Gastroesophageal sphincter (tissue), 4 donors: ENCODE data around the gene NUBPL. TPM values are rescaled to one million over a fixed set of nuclear protein-coding genes. Genes with fewer than 3 reads are reported as not detected.

ENCODE experiments used
- ATAC-seq: fragments of 150-250 bp; one replicate; pipeline ENCODE4 v1.9.1; 2016; ENCODE audit warnings: mild to moderate bottlenecking, moderate library complexity
- H3K27ac ChIP-seq, 4 donors: fragments of 200-600 bp; sonication (generic) in 3 of 4; 1 replicate in 3 of 4; 2 replicates in 1 of 4; pipeline ENCODE4 v1.5.1; 2016 to 2019
- H3K27me3 ChIP-seq: fragments of 200-600 bp; sonication (generic); one replicate; pipeline ENCODE4 v1.5.1; 2019
- H3K36me3 ChIP-seq, 2 donors: fragments of 200-600 bp; sonication (generic); one replicate each; pipeline ENCODE4 v1.5.1; 2019; ENCODE audit warnings: control low read depth in 1 of 2
- H3K4me1 ChIP-seq, 3 donors: fragments of 200-600 bp; sonication (generic); 1 replicate in 2 of 3; 2 replicates in 1 of 3; pipeline ENCODE4 v1.5.1; 2016 to 2019; ENCODE audit warnings: control low read depth in 2 of 3
- H3K4me3 ChIP-seq, 2 donors: fragments of 200-600 bp; sonication (generic); one replicate each; pipeline ENCODE4 v1.5.1; 2019; ENCODE audit warnings: mild to moderate bottlenecking in 1 of 2, moderate library complexity in 1 of 2
- H3K9me3 ChIP-seq, 3 donors: fragments of 200-600 bp; sonication (generic); one replicate each; pipeline ENCODE4 v1.5.1; 2017 to 2019; ENCODE audit warnings: control low read depth in 2 of 3
- EP300 ChIP-seq: sonication (generic); formaldehyde crosslinking; IDR thresholded peaks from one replicate; pipeline ENCODE4 v1.6.1; 2017; ENCODE audit warnings: antibody characterized with exemption, mild to moderate bottlenecking
- POLR2A ChIP-seq, 2 donors: fragments of 450-650 bp; IDR thresholded peaks; one replicate each; pipeline ENCODE4 v1.6.1; 2017; ENCODE audit warnings: antibody characterized with exemption in 2 of 2, mild to moderate bottlenecking in 2 of 2, moderate library complexity in 1 of 2
- POLR2AphosphoS5 ChIP-seq: sonication (generic); formaldehyde crosslinking; IDR thresholded peaks from one replicate; pipeline ENCODE4 v1.6.1; 2017; ENCODE audit warnings: antibody characterized with exemption
- WGBS, 2 donors: methylation state at CpG; one replicate each; pipeline ENCODE4 v1.1.5; 2018; ENCODE audit warnings: low coverage in 1 of 2; 5-methylcytosine and 5-hydroxymethylcytosine counted together
- total RNA-seq, 4 donors: library from RNA; depleted of rRNA; stranded (reverse); fragments of >200 nt; gene quantifications; one replicate each; pipeline ENCODE4 v1.1.0, GENCODE V29; 2016
- TF ChIP-seq, protein P1 (sequence below), 4 experiments: fragments of 200-600 bp in 2 of 4; fragments of 450-650 bp in 2 of 4; sonication (generic) in 1 of 4; IDR thresholded peaks; one replicate each; pipeline ENCODE4 v1.5.1; 2017 to 2019; ENCODE audit warnings: antibody characterized with exemption in 4 of 4, mild to moderate bottlenecking in 2 of 4, moderate library complexity in 2 of 4

Gene NUBPL
- total RNA-seq, 4 donors from 2014 or later: 8.1 to 24.3 (median 14.5) TPM

DNA sequence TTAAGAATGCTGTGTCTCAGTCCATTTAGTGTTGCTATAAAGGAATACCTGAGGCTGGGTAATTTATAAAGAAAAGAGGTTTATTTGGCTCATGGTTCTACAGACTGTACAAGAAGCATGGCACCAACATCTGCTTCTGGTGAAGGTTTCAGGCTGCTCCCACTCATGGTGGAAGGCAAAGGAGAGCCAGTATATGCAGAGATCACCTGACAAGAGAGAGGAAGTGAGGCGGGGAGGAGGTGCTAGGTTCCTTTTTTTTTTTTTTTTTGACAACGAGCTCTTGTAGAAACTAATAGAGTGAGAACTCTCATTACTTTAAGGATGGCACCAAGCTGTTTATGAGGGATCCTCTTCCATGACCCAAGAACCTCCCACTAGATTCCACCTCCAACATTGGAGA lies 121.6 kb downstream of the NUBPL start:
- H3K27me3 ChIP-seq: no peaks in the 10 kb centered on the region
- H3K4me1 ChIP-seq: no peaks in the 10 kb centered on the region
- no peaks in the 10 kb centered on the region for H3K9me3 ChIP-seq
- no peak for ATAC-seq
- TF ChIP-seq POLR2A (IDR thresholded peaks at IDR 0.05): no peak
- no peak for TF ChIP-seq EP300
- TF ChIP-seq, protein P1, sequence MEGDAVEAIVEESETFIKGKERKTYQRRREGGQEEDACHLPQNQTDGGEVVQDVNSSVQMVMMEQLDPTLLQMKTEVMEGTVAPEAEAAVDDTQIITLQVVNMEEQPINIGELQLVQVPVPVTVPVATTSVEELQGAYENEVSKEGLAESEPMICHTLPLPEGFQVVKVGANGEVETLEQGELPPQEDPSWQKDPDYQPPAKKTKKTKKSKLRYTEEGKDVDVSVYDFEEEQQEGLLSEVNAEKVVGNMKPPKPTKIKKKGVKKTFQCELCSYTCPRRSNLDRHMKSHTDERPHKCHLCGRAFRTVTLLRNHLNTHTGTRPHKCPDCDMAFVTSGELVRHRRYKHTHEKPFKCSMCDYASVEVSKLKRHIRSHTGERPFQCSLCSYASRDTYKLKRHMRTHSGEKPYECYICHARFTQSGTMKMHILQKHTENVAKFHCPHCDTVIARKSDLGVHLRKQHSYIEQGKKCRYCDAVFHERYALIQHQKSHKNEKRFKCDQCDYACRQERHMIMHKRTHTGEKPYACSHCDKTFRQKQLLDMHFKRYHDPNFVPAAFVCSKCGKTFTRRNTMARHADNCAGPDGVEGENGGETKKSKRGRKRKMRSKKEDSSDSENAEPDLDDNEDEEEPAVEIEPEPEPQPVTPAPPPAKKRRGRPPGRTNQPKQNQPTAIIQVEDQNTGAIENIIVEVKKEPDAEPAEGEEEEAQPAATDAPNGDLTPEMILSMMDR (IDR thresholded peaks at IDR 0.05): no peak
- TF ChIP-seq POLR2AphosphoS5: no peak
- no peak overlapping the region for H3K4me3 ChIP-seq
- WGBS, 2 donors: 92 to 100% methylated on average over 1 to 2 of the region's 2 CpGs
- peaks cover 0 to 11% of the 10 kb centered on the region in 2 donors for H3K36me3 ChIP-seq
- no peak overlapping the region for H3K27ac ChIP-seq

DNA sequence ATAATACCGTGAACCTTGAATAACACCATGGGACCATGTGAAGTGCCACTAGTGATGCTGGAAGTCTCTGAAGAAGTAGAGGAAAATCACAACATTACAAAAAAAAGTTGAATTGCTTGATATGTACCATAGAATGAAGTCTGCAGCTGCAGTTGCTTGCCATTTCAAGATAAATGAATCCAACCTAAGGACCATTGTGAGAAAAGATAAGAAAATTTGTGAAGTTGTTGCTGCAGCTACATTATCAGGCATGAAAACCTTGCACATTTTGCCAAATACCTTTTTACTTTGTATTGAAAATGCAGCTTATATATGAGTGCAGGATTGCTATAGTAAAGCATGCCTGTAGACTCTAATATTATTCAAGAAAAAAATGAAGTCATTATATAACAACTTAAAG lies 126.5 kb downstream of the NUBPL start:
- no peaks in the 10 kb centered on the region for H3K36me3 ChIP-seq
- TF ChIP-seq POLR2A (IDR thresholded peaks at IDR 0.05) (no peak), POLR2AphosphoS5 (no peak), EP300 (no peak)
- TF ChIP-seq, protein P1 (IDR thresholded peaks at IDR 0.05): no peak
- 100% methylated on average over 1 of the region's 1 CpG for WGBS, 2 donors
- no peak overlapping the region for H3K4me3 ChIP-seq
- no peaks in the 10 kb centered on the region for H3K27me3 ChIP-seq
- peaks cover 0 to 6% (median 0%) of the 10 kb centered on the region in 3 donors for H3K4me1 ChIP-seq
- H3K9me3 ChIP-seq: no peaks in the 10 kb centered on the region
- H3K27ac ChIP-seq: no peak overlapping the region
- ATAC-seq: no peak

DNA sequence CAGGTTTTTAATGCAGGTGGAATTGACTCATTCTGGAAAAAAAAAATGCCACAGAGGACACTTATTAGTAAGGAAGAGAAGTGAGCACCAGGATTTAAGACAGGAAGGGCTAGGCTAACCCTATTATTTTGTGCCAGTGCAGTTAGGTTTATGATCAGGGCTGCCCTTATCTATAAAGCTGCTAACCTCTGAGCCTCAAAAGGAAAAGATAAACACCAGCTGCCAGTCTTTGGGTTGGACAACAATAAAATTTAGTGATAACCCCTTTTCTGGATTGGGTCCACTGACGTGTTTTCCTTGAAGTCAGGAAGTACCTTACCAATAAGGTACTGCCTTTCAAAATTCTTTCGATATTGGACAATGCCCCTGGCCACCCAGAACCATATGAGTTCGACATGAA lies 128.9 kb downstream of the NUBPL start:
- Histone ChIP-seq H3K27me3 (no peaks in the 10 kb centered on the region), H3K4me3 (no peak overlapping the region), H3K4me1 (peaks cover 0 to 8% (median 0%) of the 10 kb centered on the region in 3 donors), H3K9me3 (no peaks in the 10 kb centered on the region), H3K36me3 (no peaks in the 10 kb centered on the region), H3K27ac (no peak overlapping the region)
- no peak for TF ChIP-seq POLR2AphosphoS5
- TF ChIP-seq POLR2A (IDR thresholded peaks at IDR 0.05): no peak
- TF ChIP-seq EP300: no peak
- TF ChIP-seq, protein P1 (IDR thresholded peaks at IDR 0.05): no peak
- no peak for ATAC-seq
- WGBS, 2 donors: 61 to 80% methylated on average over 1 to 3 of the region's 3 CpGs

DNA sequence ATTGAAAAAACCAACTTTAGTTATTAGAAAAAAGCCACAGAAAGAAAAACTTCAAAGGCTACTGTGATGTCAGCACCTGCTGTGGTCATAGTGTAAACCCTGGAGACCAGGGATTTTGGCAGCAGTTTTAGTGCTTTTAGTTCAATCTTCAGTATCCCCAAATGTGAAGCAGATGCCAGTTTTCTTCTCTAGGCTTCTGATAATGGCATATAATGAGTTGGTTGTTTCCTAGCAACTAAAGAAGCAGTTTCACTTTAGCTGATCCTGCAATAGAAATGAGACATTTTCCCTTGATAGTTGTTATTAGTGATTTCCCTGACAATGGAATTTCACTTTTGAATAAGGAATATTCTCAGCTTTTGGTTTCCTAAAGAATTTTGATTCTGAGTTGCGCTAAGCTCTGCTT lies 131.2 kb downstream of the NUBPL start:
- H3K36me3 ChIP-seq: no peaks in the 10 kb centered on the region
- peaks cover 0 to 8% (median 0%) of the 10 kb centered on the region in 3 donors for H3K4me1 ChIP-seq
- H3K4me3 ChIP-seq: no peak overlapping the region
- TF ChIP-seq EP300 (no peak), POLR2A (IDR thresholded peaks at IDR 0.05) (no peak)
- ATAC-seq: no peak
- H3K9me3 ChIP-seq: no peaks in the 10 kb centered on the region
- WGBS, 2 donors: 60 to 67% methylated on average over 1 of the region's 1 CpG
- no peak overlapping the region for H3K27ac ChIP-seq
- no peaks in the 10 kb centered on the region for H3K27me3 ChIP-seq

DNA sequence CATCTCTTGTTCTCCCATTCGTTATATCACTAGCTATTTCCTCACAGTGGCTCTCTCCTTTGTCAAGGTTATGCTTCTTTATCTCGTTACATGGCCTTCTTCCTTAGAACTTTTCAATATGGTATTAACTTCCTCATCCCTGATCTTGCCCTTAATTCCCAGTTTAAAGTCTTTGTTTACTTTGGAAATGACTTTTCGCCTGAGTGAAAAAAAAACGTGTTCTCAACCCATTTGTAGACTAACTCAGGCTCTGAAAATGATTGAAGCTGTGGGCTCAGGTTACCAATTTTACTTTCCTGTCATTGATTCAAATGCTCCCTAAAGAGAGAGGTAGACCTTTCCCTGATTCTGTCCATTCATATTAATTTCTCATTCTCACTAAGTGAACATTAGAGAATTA lies 135.2 kb downstream of the NUBPL start:
- WGBS, 2 donors: 51 to 64% methylated on average over 2 to 4 of the region's 4 CpGs
- H3K4me3 ChIP-seq: no peak overlapping the region

More for the DNA sequence above, 135.2 kb downstream of the NUBPL start:
- Histone ChIP-seq H3K27ac (no peak overlapping the region), H3K36me3 (peaks cover 0 to 1% of the 10 kb centered on the region in 2 donors), H3K27me3 (no peaks in the 10 kb centered on the region), H3K9me3 (no peaks in the 10 kb centered on the region), H3K4me1 (peaks cover 0 to 8% (median 0%) of the 10 kb centered on the region in 3 donors)
- ATAC-seq: no peak
- TF ChIP-seq POLR2AphosphoS5 (no peak), POLR2A (IDR thresholded peaks at IDR 0.05) (no peak), EP300 (no peak)
- TF ChIP-seq, protein P1 (IDR thresholded peaks at IDR 0.05): no peak
